ENCODE measurements around the gene CBLN3.

DNA sequence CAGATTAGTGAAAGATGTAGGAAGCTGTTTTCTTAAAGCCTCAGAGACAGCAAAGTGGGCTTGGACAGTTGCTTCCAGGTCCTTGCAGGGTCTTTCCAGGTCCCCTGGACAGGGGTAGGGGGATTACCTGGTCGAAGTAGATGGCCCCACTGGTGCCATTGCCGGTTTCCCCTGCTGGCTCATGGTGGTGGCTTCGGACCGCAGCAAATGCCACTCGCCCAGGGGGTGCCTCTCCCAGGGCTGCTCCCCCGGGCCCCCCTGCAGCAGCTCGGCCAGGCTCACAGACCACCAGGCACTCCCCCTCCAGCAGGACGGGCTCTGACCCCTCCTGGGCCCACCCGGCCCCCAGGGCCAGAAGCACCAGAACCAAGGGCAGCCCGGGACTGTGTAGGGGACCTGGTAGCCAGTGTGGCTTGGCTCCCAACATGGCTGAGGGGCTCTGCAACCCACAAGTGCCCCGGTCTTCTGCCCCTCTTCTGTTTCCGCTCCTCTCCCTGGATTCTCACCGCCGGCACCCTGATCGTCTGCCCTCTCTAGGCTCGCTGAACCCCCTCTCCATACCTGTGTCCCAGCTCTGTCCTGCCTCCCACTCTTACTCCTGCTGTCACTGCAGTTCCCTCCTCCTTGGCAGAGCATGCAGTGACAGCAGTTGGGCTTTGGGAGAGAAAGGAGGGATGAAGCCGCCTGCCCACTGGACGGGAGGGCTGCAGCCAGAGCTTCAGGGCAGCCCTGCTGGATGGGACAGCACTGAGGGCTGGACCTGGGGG is 657 bp downstream of the CBLN3 start:
- TF ChIP-seq POLR2AphosphoS5 (IDR thresholded peaks at IDR 0.05) = no peak
- no peak for TF ChIP-seq RAD21 (conservative IDR thresholded peaks at IDR 0.05)
- TF ChIP-seq, protein P1, sequence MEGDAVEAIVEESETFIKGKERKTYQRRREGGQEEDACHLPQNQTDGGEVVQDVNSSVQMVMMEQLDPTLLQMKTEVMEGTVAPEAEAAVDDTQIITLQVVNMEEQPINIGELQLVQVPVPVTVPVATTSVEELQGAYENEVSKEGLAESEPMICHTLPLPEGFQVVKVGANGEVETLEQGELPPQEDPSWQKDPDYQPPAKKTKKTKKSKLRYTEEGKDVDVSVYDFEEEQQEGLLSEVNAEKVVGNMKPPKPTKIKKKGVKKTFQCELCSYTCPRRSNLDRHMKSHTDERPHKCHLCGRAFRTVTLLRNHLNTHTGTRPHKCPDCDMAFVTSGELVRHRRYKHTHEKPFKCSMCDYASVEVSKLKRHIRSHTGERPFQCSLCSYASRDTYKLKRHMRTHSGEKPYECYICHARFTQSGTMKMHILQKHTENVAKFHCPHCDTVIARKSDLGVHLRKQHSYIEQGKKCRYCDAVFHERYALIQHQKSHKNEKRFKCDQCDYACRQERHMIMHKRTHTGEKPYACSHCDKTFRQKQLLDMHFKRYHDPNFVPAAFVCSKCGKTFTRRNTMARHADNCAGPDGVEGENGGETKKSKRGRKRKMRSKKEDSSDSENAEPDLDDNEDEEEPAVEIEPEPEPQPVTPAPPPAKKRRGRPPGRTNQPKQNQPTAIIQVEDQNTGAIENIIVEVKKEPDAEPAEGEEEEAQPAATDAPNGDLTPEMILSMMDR (IDR thresholded peaks at IDR 0.05; ENCODE audit: poor library complexity, severe bottlenecking) = no peak
